Tibial artery (tissue), 4 donors: Measurements from ENCODE around the gene STRIP1.
"Not testable (repeated sequence)": the region's sequence is repeated elsewhere in the genome, so short reads cannot be mapped to it uniquely, and the experiment has no call there.

Experiments
- DNase-seq, 2 donors: peaks; one replicate each; pipeline ENCODE4 v3.0.0-alpha.2; 2019
- H3K27ac ChIP-seq, 2 donors: fragments of 200-600 bp; sonication (generic) in 1 of 2; 1 replicate in 1 of 2; 2 replicates in 1 of 2; pipeline ENCODE4 v1.5.1; 2018 to 2019; ENCODE audit warnings: mild to moderate bottlenecking in 1 of 2
- H3K27me3 ChIP-seq, 2 donors: fragments of 200-600 bp; sonication (generic) in 1 of 2; one replicate each; pipeline versions ENCODE4 v1.5.1 to v1.6.0; 2016 to 2019
- H3K36me3 ChIP-seq, 3 donors: fragments of 200-600 bp; sonication (generic) in 2 of 3; one replicate each; pipeline ENCODE4 v1.5.1; 2016 to 2019; ENCODE audit warnings: mild to moderate bottlenecking in 2 of 3
- H3K4me1 ChIP-seq, 4 donors: fragments of 200-600 bp; sonication (generic) in 2 of 4; 1 replicate in 3 of 4; 2 replicates in 1 of 4; pipeline ENCODE4 v1.5.1; 2016 to 2019
- H3K4me3 ChIP-seq, 2 donors: fragments of 200-600 bp; sonication (generic) in 1 of 2; 1 replicate in 1 of 2; 2 replicates in 1 of 2; pipeline ENCODE4 v1.5.1; 2018 to 2019; ENCODE audit warnings: mild to moderate bottlenecking in 2 of 2
- H3K9me3 ChIP-seq, 3 donors: fragments of 200-600 bp; sonication (generic) in 1 of 3; one replicate each; pipeline ENCODE4 v1.5.1; 2016 to 2019
- CTCF ChIP-seq, 2 experiments: fragments of 200-600 bp in 1 of 2; fragments of 450-650 bp in 1 of 2; IDR thresholded peaks; one replicate each; pipeline ENCODE4 v1.5.1; 2017 to 2019; ENCODE audit warnings: antibody characterized with exemption in 2 of 2, mild to moderate bottlenecking in 1 of 2, moderate library complexity in 1 of 2
- intact Hi-C: fragments of 100-400 bp; cut with DNase I; formaldehyde crosslinking; loops from one replicate; pipeline ENCODE4 v1.15.0; 2023; ENCODE audit warnings: low total_unique reads

Gene STRIP1

DNA sequence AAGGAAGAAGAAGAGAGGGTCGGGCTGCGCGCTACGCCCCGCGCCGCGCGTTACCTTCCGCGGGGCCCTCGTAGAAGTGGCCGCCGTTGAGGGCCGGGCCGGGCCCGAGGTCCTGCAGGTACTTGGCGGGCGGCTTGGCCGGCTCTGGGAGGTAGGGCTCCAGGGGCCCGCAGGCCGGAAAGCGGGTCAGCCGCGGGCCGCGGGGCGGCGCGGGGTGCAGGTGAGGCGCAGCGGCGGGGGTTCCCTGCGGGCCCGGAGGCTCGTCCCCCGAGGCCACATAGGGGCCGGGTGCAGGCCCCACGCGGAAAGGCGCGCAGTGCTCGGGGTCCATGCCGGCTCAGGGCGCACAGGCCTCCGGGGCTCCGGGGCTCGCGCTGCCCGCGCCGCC, 35.9 kb downstream of the STRIP1 start:
- intact Hi-C loops: no loop called here
- no peak overlapping the region for H3K4me3 ChIP-seq
- H3K9me3 ChIP-seq: peaks cover 0 to 9% (median 3%) of the 10 kb centered on the region in 3 donors
- H3K27ac ChIP-seq: no peak overlapping the region
- H3K36me3 ChIP-seq: no peaks in the 10 kb centered on the region
- TF ChIP-seq CTCF (IDR thresholded peaks at IDR 0.05): no peak
- peaks cover 0 to 19% (median 7%) of the 10 kb centered on the region in 4 donors for H3K4me1 ChIP-seq
- no peak for DNase-seq
- H3K27me3 ChIP-seq: peaks cover 0 to 57% of the 10 kb centered on the region in 2 donors

GRCh38 chr1:110070671-110071242, 36.3 kb downstream of the STRIP1 start, which contains the start of gene ALX3:
Gene ALX3 (minus strand): TSS chr1:110070672. CDS start chr1:110070612, 60 bp downstream.
- no peak for TF ChIP-seq CTCF (IDR thresholded peaks at IDR 0.05)
- DNase-seq: no peak
- no peaks in the 10 kb centered on the region for H3K36me3 ChIP-seq
- no peak within 1 kb of the TSS for H3K27ac ChIP-seq
- peaks cover 0 to 19% (median 7%) of the 10 kb centered on the region in 4 donors for H3K4me1 ChIP-seq
- H3K27me3 ChIP-seq: peaks cover 0 to 57% of the 10 kb centered on the region in 2 donors
- intact Hi-C loops: no loop called here
- no peak within 1 kb of the TSS for H3K4me3 ChIP-seq
- H3K9me3 ChIP-seq: peaks cover 0 to 9% (median 3%) of the 10 kb centered on the region in 3 donors

DNA sequence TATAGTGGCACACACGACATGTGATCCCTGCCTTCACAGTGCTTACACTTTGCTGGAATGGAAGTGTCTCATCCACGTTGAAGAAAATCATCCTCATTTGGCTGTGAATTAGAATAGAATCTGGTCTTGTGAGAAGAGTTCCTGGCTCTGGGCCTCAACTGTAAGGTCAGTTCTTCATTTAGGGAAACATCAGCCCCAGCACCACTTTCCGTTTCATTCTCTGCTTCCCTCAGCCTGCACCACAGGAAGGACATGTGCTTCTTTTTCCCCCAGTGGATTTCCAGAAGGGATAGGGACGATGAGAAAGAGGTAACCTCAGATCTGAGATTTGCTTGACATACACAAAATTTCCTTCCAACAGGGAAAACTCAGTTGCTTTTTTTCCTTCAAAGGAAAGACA, 39.7 kb downstream of the STRIP1 start:
- H3K4me1 ChIP-seq: peaks cover 0 to 17% (median 7%) of the 10 kb centered on the region in 4 donors
- no peak overlapping the region for H3K27ac ChIP-seq
- DNase-seq: no peak
- intact Hi-C loops: no loop called here
- no peak for TF ChIP-seq CTCF (IDR thresholded peaks at IDR 0.05)
- H3K36me3 ChIP-seq: no peaks in the 10 kb centered on the region
- peaks cover 0 to 2% (median 0%) of the 10 kb centered on the region in 3 donors for H3K9me3 ChIP-seq
- H3K27me3 ChIP-seq: peaks cover 0 to 33% of the 10 kb centered on the region in 2 donors
- no peak overlapping the region for H3K4me3 ChIP-seq

GRCh38 chr1:110076789-110077500, 42.5 kb downstream of the STRIP1 start:
- Histone ChIP-seq H3K4me1 (no peaks in the 10 kb centered on the region), H3K27me3 (peaks cover 0 to 6% of the 10 kb centered on the region in 2 donors), H3K4me3 (no peak overlapping the region), H3K27ac (no peak overlapping the region), H3K9me3 (no peaks in the 10 kb centered on the region), H3K36me3 (no peaks in the 10 kb centered on the region)
- no peak for TF ChIP-seq CTCF (IDR thresholded peaks at IDR 0.05)
- no peak for DNase-seq
- intact Hi-C loops: no loop called here

GRCh38 chr1:110079995-110080394, 45.6 kb downstream of the STRIP1 start:
- H3K27ac ChIP-seq, H3K4me3 ChIP-seq, H3K4me1 ChIP-seq, H3K27me3 ChIP-seq, DNase-seq, H3K9me3 ChIP-seq, H3K36me3 ChIP-seq, intact Hi-C loops: not testable (repeated sequence)

DNA sequence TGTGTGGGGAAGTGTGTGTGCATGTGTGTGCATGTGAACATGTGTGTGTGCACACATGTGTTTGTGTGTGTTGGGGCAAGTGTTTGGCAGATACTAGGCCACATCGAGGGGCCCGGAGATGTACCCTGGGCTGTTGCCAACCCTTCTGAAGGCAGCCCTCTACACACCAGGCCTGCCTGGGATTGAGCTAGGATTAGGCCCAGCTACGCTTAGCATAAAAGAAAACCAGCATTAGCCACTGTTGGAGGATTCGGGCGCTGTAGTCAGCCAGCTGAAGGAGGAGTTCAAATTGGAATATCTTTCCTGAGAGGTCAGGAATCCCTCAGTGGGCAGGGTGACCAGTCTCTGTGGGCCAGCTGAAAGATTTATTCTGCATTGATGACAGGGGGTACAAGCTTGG, 46.6 kb downstream of the STRIP1 start:
- DNase-seq: no peak
- intact Hi-C loops: no loop called here
- no peaks in the 10 kb centered on the region for H3K27me3 ChIP-seq
- no peaks in the 10 kb centered on the region for H3K36me3 ChIP-seq
- no peaks in the 10 kb centered on the region for H3K9me3 ChIP-seq
- H3K4me3 ChIP-seq: no peak overlapping the region
- H3K4me1 ChIP-seq: peaks cover 0 to 12% (median 0%) of the 10 kb centered on the region in 4 donors
- no peak for TF ChIP-seq CTCF (IDR thresholded peaks at IDR 0.05)
- H3K27ac ChIP-seq: no peak overlapping the region
